ENCODE results near the gene APP.

Gene APP

DNA sequence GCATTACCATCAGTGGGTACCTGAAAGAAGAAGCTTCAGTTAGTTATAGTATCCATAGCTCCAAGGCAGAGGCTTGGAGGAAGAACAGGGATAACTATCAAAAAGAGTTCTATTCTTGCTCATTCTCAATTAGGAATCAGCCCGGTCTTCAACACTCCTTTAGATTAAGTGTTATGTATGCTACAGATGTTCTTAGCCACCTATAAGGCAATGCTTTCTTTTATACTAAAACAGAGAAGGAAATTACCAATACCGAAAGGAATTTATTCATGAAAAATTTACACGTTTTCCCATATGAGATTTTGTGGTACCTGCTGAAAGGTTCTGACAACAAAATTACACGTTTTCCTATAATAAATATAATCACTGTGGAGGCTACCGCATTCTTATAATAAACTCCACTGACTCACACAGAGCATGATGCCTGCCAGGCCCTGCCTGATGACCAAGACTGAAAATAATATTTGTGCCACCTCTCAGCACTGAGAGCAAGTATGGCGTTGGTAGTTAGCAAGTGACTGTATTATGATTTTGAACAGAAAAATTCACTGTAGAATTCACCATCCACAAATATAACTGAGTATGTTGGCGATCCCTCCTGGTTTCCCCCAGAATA, 58.3 kb downstream of the APP start:
- ChIA-PET CTCF (interaction anchor here (0.6 kb wide), 1 partner anchor 58 kb away, joined by 4 read pairs; no protein-coding TSS in a partner anchor), POLR2A (no interaction called here)
- H3K36me3 ChIP-seq (ENCODE audit: control insufficient read depth in 2 of 2, insufficient read depth in 1 of 2, low read length in 2 of 2) = peaks cover 22 to 29% of the 10 kb centered on the region in 2 experiments
- H3K9me3 ChIP-seq (ENCODE audit: control insufficient read depth, insufficient read depth, low read depth, low read length) = no peaks in the 10 kb centered on the region
- TF ChIP-seq ZNF211 (tag by site-specific recombination; IDR thresholded peaks at IDR 0.05; ENCODE audit: low read depth) = no peak
- TF ChIP-seq ZNF157 (tag by site-specific recombination; IDR thresholded peaks at IDR 0.05) = no peak
- TF ChIP-seq ZNF660 (tag by site-specific recombination; IDR thresholded peaks at IDR 0.05) = 0 out of 2 replicates have a peak, but pooled peaks have one; percentile 48
- no peak for TF ChIP-seq ZNF596 (tag by site-specific recombination; IDR thresholded peaks at IDR 0.05)
- peaks cover 17% of the 10 kb centered on the region for H3K4me1 ChIP-seq (ENCODE audit: control insufficient read depth, insufficient read depth, low read length)
- no peak overlapping the region for H3K4me3 ChIP-seq (ENCODE audit: low read depth, low read length)
- H3K27ac ChIP-seq (ENCODE audit: extremely low read depth, low read depth, low read length) = no peak overlapping the region

DNA sequence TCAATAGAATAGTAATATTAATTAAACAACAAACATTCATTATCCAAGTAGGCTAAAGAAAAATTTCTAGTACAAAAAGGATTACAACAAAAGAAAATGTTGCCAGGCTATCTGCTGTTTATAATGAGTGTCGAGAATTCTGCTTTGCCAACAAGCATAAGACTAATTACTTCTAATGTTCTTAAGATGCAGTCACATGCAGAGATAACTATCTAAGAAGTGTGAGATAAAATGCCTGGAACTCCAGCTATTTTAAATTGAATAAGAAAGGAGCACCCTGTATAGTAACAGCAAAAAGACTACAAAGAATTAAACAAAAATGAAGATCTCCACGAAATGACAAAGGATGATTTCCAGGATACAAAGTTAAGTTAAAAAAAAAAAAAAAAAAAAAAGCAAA, 59.9 kb downstream of the APP start:
- Histone ChIP-seq H3K27ac (ENCODE audit: extremely low read depth, low read depth, low read length) (no peak overlapping the region), H3K36me3 (ENCODE audit: control insufficient read depth in 2 of 2, insufficient read depth in 1 of 2, low read length in 2 of 2) (peaks cover 22 to 32% of the 10 kb centered on the region in 2 experiments), H3K4me1 (ENCODE audit: control insufficient read depth, insufficient read depth, low read length) (peaks cover 6% of the 10 kb centered on the region), H3K9me3 (ENCODE audit: control insufficient read depth, insufficient read depth, low read depth, low read length) (no peaks in the 10 kb centered on the region), H3K4me3 (ENCODE audit: low read depth, low read length) (no peak overlapping the region)
- ChIA-PET CTCF (interaction anchor here (0.6 to 0.7 kb wide), 3 partner anchors 57 to 174 kb away, joined by 3 to 4 read pairs (median 3); no protein-coding TSS in a partner anchor), POLR2A (no interaction called here)
- no peak for TF ChIP-seq ZNF530 (tag by site-specific recombination; IDR thresholded peaks at IDR 0.05; ENCODE audit: low read depth)
- no peak for TF ChIP-seq KLF9 (tag by site-specific recombination; IDR thresholded peaks at IDR 0.05; ENCODE audit: low read depth)
- TF ChIP-seq HOXD13 (CRISPR knock-in tag; IDR thresholded peaks at IDR 0.05; ENCODE audit: borderline replicate concordance) = no peak
- TF ChIP-seq ZNF223 (tag by site-specific recombination; IDR thresholded peaks at IDR 0.05) = no peak
- no peak for TF ChIP-seq ZNF473 (tag by site-specific recombination; IDR thresholded peaks at IDR 0.05)
- TF ChIP-seq SP7 (tag by site-specific recombination; IDR thresholded peaks at IDR 0.05) = no peak
- TF ChIP-seq, protein P1, sequence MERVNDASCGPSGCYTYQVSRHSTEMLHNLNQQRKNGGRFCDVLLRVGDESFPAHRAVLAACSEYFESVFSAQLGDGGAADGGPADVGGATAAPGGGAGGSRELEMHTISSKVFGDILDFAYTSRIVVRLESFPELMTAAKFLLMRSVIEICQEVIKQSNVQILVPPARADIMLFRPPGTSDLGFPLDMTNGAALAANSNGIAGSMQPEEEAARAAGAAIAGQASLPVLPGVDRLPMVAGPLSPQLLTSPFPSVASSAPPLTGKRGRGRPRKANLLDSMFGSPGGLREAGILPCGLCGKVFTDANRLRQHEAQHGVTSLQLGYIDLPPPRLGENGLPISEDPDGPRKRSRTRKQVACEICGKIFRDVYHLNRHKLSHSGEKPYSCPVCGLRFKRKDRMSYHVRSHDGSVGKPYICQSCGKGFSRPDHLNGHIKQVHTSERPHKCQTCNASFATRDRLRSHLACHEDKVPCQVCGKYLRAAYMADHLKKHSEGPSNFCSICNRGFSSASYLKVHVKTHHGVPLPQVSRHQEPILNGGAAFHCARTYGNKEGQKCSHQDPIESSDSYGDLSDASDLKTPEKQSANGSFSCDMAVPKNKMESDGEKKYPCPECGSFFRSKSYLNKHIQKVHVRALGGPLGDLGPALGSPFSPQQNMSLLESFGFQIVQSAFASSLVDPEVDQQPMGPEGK (tag by site-specific recombination; IDR thresholded peaks at IDR 0.05) = no peak
- TF ChIP-seq ZNF521 (tag by site-specific recombination; IDR thresholded peaks at IDR 0.05) = no peak
- no peak for TF ChIP-seq SETDB1 (IDR thresholded peaks at IDR 0.05; ENCODE audit: insufficient read length, low read length)
- TF ChIP-seq ZNF624 (tag by site-specific recombination; IDR thresholded peaks at IDR 0.05) = no peak
- TF ChIP-seq, protein P2, sequence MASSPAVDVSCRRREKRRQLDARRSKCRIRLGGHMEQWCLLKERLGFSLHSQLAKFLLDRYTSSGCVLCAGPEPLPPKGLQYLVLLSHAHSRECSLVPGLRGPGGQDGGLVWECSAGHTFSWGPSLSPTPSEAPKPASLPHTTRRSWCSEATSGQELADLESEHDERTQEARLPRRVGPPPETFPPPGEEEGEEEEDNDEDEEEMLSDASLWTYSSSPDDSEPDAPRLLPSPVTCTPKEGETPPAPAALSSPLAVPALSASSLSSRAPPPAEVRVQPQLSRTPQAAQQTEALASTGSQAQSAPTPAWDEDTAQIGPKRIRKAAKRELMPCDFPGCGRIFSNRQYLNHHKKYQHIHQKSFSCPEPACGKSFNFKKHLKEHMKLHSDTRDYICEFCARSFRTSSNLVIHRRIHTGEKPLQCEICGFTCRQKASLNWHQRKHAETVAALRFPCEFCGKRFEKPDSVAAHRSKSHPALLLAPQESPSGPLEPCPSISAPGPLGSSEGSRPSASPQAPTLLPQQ (tag by site-specific recombination; IDR thresholded peaks at IDR 0.05) = no peak
- TF ChIP-seq ZNF121 (tag by site-specific recombination; IDR thresholded peaks at IDR 0.05) = no peak
- no peak for TF ChIP-seq ZNF114 (tag by site-specific recombination; IDR thresholded peaks at IDR 0.05)
- no peak for TF ChIP-seq ZBTB7A (tag by site-specific recombination; IDR thresholded peaks at IDR 0.05; ENCODE audit: low read depth)
- no peak for TF ChIP-seq ZNF132 (tag by site-specific recombination; IDR thresholded peaks at IDR 0.05; ENCODE audit: borderline replicate concordance)
- TF ChIP-seq ZNF654 (tag by site-specific recombination; IDR thresholded peaks at IDR 0.05; ENCODE audit: low read depth) = no peak
- TF ChIP-seq ZNF670 (tag by site-specific recombination; IDR thresholded peaks at IDR 0.05; ENCODE audit: low read depth) = no peak

All from HEK293 (cell line).